Gastrocnemius medialis (tissue), 4 donors: Measurements from ENCODE around the gene NRARP. TPM values are rescaled to one million over a fixed set of nuclear protein-coding genes. Genes with fewer than 3 reads are reported as not detected.

Experiments
- ATAC-seq, 2 donors: fragments of 150-250 bp; one replicate each; pipeline ENCODE4 v1.9.1; 2016
- DNase-seq, 2 donors: peaks; one replicate each; pipeline ENCODE4 v3.0.0-alpha.2; 2019
- H3K27ac ChIP-seq, 4 donors: fragments of 200-600 bp; sonication (generic); 1 replicate in 1 of 4; 2 replicates in 3 of 4; pipeline ENCODE4 v1.5.1; 2016 to 2018; ENCODE audit warnings: mild to moderate bottlenecking in 2 of 4, moderate library complexity in 1 of 4
- H3K27me3 ChIP-seq, 3 donors: fragments of 200-600 bp; sonication (generic) in 2 of 3; 1 replicate in 1 of 3; 2 replicates in 2 of 3; pipeline versions ENCODE4 v1.5.1 to v1.6.0; 2016 to 2019; ENCODE audit warnings: mild to moderate bottlenecking in 1 of 3, moderate library complexity in 1 of 3
- H3K36me3 ChIP-seq, 2 donors: fragments of 200-600 bp; sonication (generic) in 1 of 2; one replicate each; pipeline ENCODE4 v1.5.1; 2017 to 2018
- H3K4me1 ChIP-seq, 2 donors: fragments of 200-600 bp; sonication (generic) in 1 of 2; one replicate each; pipeline ENCODE4 v1.5.1; 2016 to 2017; ENCODE audit warnings: mild to moderate bottlenecking in 2 of 2
- H3K4me3 ChIP-seq, 4 donors: fragments of 200-600 bp; sonication (generic) in 3 of 4; 1 replicate in 1 of 4; 2 replicates in 3 of 4; pipeline ENCODE4 v1.5.1; 2016 to 2019; ENCODE audit warnings: mild to moderate bottlenecking in 2 of 4
- H3K9me3 ChIP-seq, 3 donors: fragments of 200-600 bp; sonication (generic) in 2 of 3; 1 replicate in 1 of 3; 2 replicates in 2 of 3; pipeline ENCODE4 v1.5.1; 2016 to 2019
- POLR2A ChIP-seq, 2 donors: fragments of 450-650 bp; IDR thresholded peaks; one replicate each; pipeline ENCODE4 v1.6.1; 2017; ENCODE audit warnings: antibody characterized with exemption in 2 of 2, mild to moderate bottlenecking in 2 of 2, moderate library complexity in 2 of 2
- in situ Hi-C, 4 donors: fragments of 200-750 bp; cut with MboI; loops; one replicate each; pipeline versions ENCODE4 v1.15.0 to v1.8.0; 2017; ENCODE audit warnings: low sequenced_read_pairs in 4 of 4
- intact Hi-C: fragments of 100-400 bp; cut with DNase I; formaldehyde crosslinking; loops from one replicate; pipeline ENCODE4 v1.15.1; 2023; ENCODE audit warnings: low total_unique reads
- total RNA-seq, 4 donors: library from RNA; depleted of rRNA; stranded (reverse); fragments of >200 nt; gene quantifications; one replicate each; pipeline versions ENCODE4 v1.1.0 to v1.2.3, GENCODE V29; 2016
- TF ChIP-seq, protein P1 (sequence below), 5 experiments: fragments of 450-650 bp in 3 of 5; fragments of 200-600 bp in 2 of 5; sonication (generic) in 2 of 5; IDR thresholded peaks in 4 of 5; conservative IDR thresholded peaks in 1 of 5; 1 replicate in 4 of 5; 2 replicates in 1 of 5; pipeline ENCODE4 v1.5.1; 2016 to 2019; ENCODE audit warnings: antibody characterized with exemption in 5 of 5, mild to moderate bottlenecking in 3 of 5, moderate library complexity in 3 of 5

Gene NRARP
- total RNA-seq, 4 donors from 2014 or later, result 1.9 to 5.4 (median 3.4) TPM

DNA sequence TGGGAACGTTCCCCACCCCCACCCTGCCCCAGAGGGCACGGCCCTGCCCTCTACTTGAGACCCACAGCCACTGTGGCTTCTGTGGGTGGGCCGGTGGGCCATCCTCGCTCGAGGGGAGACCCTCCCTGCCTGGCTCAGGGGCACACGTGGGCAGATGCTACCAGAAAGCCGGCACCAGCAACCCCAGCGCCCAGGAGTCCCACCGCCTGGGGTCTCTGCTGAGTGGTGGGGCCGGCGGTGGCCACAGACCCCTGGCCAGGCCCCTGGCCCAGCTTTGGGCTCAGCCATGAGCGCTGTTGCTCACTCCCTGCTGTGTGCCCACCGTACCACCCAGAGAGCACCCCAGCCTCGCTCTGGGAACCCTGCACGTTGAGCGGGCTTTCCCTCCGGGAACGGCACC is 16.5 kb upstream of the NRARP start:
- no peaks in the 10 kb centered on the region for H3K9me3 ChIP-seq
- in situ Hi-C loops, result no loop called here
- intact Hi-C loops, result no loop called here
- ATAC-seq (no peak), DNase-seq (no peak)
- TF ChIP-seq, protein P1, sequence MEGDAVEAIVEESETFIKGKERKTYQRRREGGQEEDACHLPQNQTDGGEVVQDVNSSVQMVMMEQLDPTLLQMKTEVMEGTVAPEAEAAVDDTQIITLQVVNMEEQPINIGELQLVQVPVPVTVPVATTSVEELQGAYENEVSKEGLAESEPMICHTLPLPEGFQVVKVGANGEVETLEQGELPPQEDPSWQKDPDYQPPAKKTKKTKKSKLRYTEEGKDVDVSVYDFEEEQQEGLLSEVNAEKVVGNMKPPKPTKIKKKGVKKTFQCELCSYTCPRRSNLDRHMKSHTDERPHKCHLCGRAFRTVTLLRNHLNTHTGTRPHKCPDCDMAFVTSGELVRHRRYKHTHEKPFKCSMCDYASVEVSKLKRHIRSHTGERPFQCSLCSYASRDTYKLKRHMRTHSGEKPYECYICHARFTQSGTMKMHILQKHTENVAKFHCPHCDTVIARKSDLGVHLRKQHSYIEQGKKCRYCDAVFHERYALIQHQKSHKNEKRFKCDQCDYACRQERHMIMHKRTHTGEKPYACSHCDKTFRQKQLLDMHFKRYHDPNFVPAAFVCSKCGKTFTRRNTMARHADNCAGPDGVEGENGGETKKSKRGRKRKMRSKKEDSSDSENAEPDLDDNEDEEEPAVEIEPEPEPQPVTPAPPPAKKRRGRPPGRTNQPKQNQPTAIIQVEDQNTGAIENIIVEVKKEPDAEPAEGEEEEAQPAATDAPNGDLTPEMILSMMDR (IDR thresholded peaks at IDR 0.05 in 4 of 5, conservative IDR thresholded peaks at IDR 0.05 in 1 of 5), result no peak
- TF ChIP-seq POLR2A (IDR thresholded peaks at IDR 0.05), result no peak
- no peak overlapping the region for H3K4me3 ChIP-seq
- H3K27ac ChIP-seq, result peak overlapping the region; percentile 42 to 70 (median 60)
- peaks cover 12 to 21% (median 14%) of the 10 kb centered on the region in 3 donors for H3K27me3 ChIP-seq
- peaks cover 0 to 6% of the 10 kb centered on the region in 2 donors for H3K4me1 ChIP-seq
- H3K36me3 ChIP-seq, result no peaks in the 10 kb centered on the region

- DNase-seq (peak in 1 of 2 donors; percentile 10), ATAC-seq (no peak)
- H3K4me3 ChIP-seq, result no peak overlapping the region
- H3K9me3 ChIP-seq, result no peaks in the 10 kb centered on the region
- peaks cover 0 to 6% of the 10 kb centered on the region in 2 donors for H3K4me1 ChIP-seq
- in situ Hi-C loops, result no loop called here
- TF ChIP-seq, protein P1 (IDR thresholded peaks at IDR 0.05 in 4 of 5, conservative IDR thresholded peaks at IDR 0.05 in 1 of 5), result no peak
- TF ChIP-seq POLR2A (IDR thresholded peaks at IDR 0.05), result no peak
- intact Hi-C loops, result no loop called here
- no peaks in the 10 kb centered on the region for H3K36me3 ChIP-seq
- peak overlapping the region in 3 of 4 donors; percentile 42 to 70 (median 66) for H3K27ac ChIP-seq
- peaks cover 12 to 21% (median 14%) of the 10 kb centered on the region in 3 donors for H3K27me3 ChIP-seq
Measured at GRCh38 chr9:137317718-137318511, 15.8 kb upstream of the NRARP start.

DNA sequence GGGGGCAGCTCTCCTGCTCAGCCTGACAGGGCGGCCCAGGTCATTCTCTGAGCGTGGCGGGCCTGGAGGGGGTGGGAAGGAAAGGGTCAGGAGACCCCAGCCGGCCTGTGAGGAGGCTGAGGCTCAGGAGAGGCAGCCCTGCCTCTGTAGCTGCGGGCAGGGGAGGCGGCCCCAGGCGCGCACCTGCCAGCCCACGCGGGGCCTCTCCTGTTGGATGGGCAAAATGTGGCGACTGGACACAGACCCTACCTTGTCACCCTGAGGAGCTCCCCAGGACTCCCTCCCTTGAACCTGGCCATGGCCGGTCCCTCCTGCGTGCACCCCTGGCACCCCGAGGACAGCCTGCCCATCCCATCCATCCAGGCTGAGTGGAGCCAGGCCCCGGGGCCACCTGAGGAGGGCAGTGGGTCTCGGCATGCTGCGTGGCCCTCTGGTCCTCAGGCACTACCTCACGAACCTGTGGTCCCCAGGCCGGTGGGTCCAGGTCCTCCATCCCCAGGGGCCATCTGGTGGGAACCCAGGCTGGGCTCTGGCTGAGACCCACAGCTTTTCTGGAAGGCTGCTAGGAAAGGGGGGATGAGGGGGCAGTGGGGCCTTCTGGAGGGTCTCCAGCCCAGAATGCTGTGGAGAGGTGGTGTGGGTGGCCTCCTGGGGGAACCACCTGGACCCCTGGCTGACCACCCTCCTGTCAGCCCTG is 15.1 kb upstream of the NRARP start:
- peak overlapping the region in 2 of 4 donors; percentile 42 to 70 for H3K27ac ChIP-seq
- peaks cover 0 to 6% of the 10 kb centered on the region in 2 donors for H3K4me1 ChIP-seq
- TF ChIP-seq, protein P1 (IDR thresholded peaks at IDR 0.05 in 4 of 5, conservative IDR thresholded peaks at IDR 0.05 in 1 of 5), result no peak
- TF ChIP-seq POLR2A (IDR thresholded peaks at IDR 0.05), result no peak
- H3K27me3 ChIP-seq, result peaks cover 12 to 21% (median 14%) of the 10 kb centered on the region in 3 donors
- ATAC-seq (no peak), DNase-seq (no peak)
- intact Hi-C loops (no loop called here), in situ Hi-C loops (no loop called here)
- no peaks in the 10 kb centered on the region for H3K9me3 ChIP-seq
- H3K4me3 ChIP-seq, result no peak overlapping the region
- H3K36me3 ChIP-seq, result no peaks in the 10 kb centered on the region

GRCh38 chr9:137316012-137316981 is 14.2 kb upstream of the NRARP start:
- intact Hi-C loops (no loop called here), in situ Hi-C loops (no loop called here)
- Histone ChIP-seq H3K4me1 (peaks cover 0 to 6% of the 10 kb centered on the region in 2 donors), H3K4me3 (peak overlapping the region; percentile 14 to 44 (median 38)), H3K9me3 (no peaks in the 10 kb centered on the region), H3K27me3 (peaks cover 12 to 21% (median 14%) of the 10 kb centered on the region in 3 donors), H3K27ac (peak overlapping the region; percentile 41 to 70 (median 52)), H3K36me3 (no peaks in the 10 kb centered on the region)
- ATAC-seq (no peak), DNase-seq (peak in 1 of 2 donors; percentile 10)
- TF ChIP-seq, protein P1 (IDR thresholded peaks at IDR 0.05 in 4 of 5, conservative IDR thresholded peaks at IDR 0.05 in 1 of 5), result no peak
- peak in 1 of 2 donors; percentile 17 for TF ChIP-seq POLR2A (IDR thresholded peaks at IDR 0.05)
